ENCODE results near the gene CALY. TPM values are rescaled to one million over a fixed set of nuclear protein-coding genes. Genes with fewer than 3 reads are reported as not detected.

The CALY gene
- total RNA-seq, 2 experiments from 2014 or later: 3.8 to 3.9 TPM

GRCh38 chr10:133307776-133308420, 28.8 kb downstream of the CALY start:
- Histone ChIP-seq H3K27ac (ENCODE audit: low read depth in 1 of 2, low read length in 2 of 2) (peak overlapping the region; percentile 96 to 99), H3K27me3 (ENCODE audit: control insufficient read depth in 1 of 2, insufficient read depth in 2 of 2, low read length in 2 of 2) (no peaks in the 10 kb centered on the region), H3K4me3 (ENCODE audit: low read length) (peak overlapping the region; percentile 78), H3K4me1 (ENCODE audit: insufficient read depth, low read length) (peaks cover 44% of the 10 kb centered on the region), H3K36me3 (ENCODE audit: insufficient read depth, low read length) (peaks cover 44% of the 10 kb centered on the region), H3K9me3 (ENCODE audit: control insufficient read depth in 1 of 2, insufficient read depth in 1 of 2, low read length in 2 of 2) (peaks cover 0 to 9% of the 10 kb centered on the region in 2 experiments)
- TF ChIP-seq CTCF (IDR thresholded peaks at IDR 0.05): peak; percentile 94
- ChIA-PET CTCF (interaction anchor here (0.8 to 1.9 kb wide), 14 partner anchors 8 to 208 kb away, joined by 3 to 20 read pairs (median 4); partner anchors contain the start of genes ADAM8 and FUOM), POLR2A (interaction anchor here (0.6 to 1.5 kb wide), 10 partner anchors 28 to 83 kb away, joined by 3 to 7 read pairs (median 4); partner anchors contain the start of genes ADAM8 and CALY)
- H3K9me3 Mint-ChIP-seq: no peaks in the 10 kb centered on the region
- H3K36me3 Mint-ChIP-seq (ENCODE audit: low read depth): peaks cover 58% of the 10 kb centered on the region
- intact Hi-C loops (cut with DNase I, micrococcal nuclease): loop anchor here (1.0 to 5.0 kb wide), 4 partner anchors 47 to 213 kb away; partner anchors contain the start of gene ECHS1 (in 2 of the 2)
- ATAC-seq (ENCODE audit: poor library complexity) (peak; percentile 71), DNase-seq (peak; percentile 79 to 94 (median 88))
- H3K4me1 Mint-ChIP-seq (ENCODE audit: low read depth): peaks cover 26% of the 10 kb centered on the region
- H3K27me3 Mint-ChIP-seq: peaks cover 7% of the 10 kb centered on the region
- peak overlapping the region; percentile 99 for H3K4me3 Mint-ChIP-seq
- H3K27ac Mint-ChIP-seq: peak overlapping the region; percentile 99

GRCh38 chr10:133306941-133307379, 29.7 kb downstream of the CALY start:
- ChIA-PET CTCF (interaction anchor here (1.3 to 1.9 kb wide), 5 partner anchors 9 to 48 kb away, joined by 3 to 20 read pairs (median 8); partner anchors contain the start of gene ADAM8), POLR2A (interaction anchor here (0.6 to 1.5 kb wide), 3 partner anchors 9 to 50 kb away, joined by 3 to 4 read pairs (median 3); no protein-coding TSS in a partner anchor)
- Mint-ChIP-seq H3K27ac (peak overlapping the region; percentile 99), H3K4me3 (peak overlapping the region; percentile 81), H3K36me3 (ENCODE audit: low read depth) (peaks cover 55% of the 10 kb centered on the region), H3K4me1 (ENCODE audit: low read depth) (peaks cover 26% of the 10 kb centered on the region), H3K9me3 (no peaks in the 10 kb centered on the region), H3K27me3 (peaks cover 7% of the 10 kb centered on the region)
- no peak for DNase-seq
- peak overlapping the region; percentile 96 to 99 for H3K27ac ChIP-seq (ENCODE audit: low read depth in 1 of 2, low read length in 2 of 2)
- peaks cover 0 to 9% of the 10 kb centered on the region in 2 experiments for H3K9me3 ChIP-seq (ENCODE audit: control insufficient read depth in 1 of 2, insufficient read depth in 1 of 2, low read length in 2 of 2)
- no peak for TF ChIP-seq CTCF (IDR thresholded peaks at IDR 0.05)
- no peak overlapping the region for H3K4me3 ChIP-seq (ENCODE audit: low read length)
- ATAC-seq (ENCODE audit: poor library complexity): no peak
- H3K27me3 ChIP-seq (ENCODE audit: control insufficient read depth in 1 of 2, insufficient read depth in 2 of 2, low read length in 2 of 2): no peaks in the 10 kb centered on the region
- H3K4me1 ChIP-seq (ENCODE audit: insufficient read depth, low read length): peaks cover 44% of the 10 kb centered on the region
- intact Hi-C loops (cut with DNase I, micrococcal nuclease): loop anchor here in 1 of 2 experiments (2.0 to 5.0 kb wide), 2 partner anchors 50 to 214 kb away; no protein-coding TSS in a partner anchor
- peaks cover 44% of the 10 kb centered on the region for H3K36me3 ChIP-seq (ENCODE audit: insufficient read depth, low read length)

- Mint-ChIP-seq H3K27ac (peak overlapping the region; percentile 66), H3K4me1 (ENCODE audit: low read depth) (peaks cover 26% of the 10 kb centered on the region), H3K27me3 (peaks cover 7% of the 10 kb centered on the region), H3K36me3 (ENCODE audit: low read depth) (peaks cover 49% of the 10 kb centered on the region), H3K4me3 (no peak overlapping the region), H3K9me3 (no peaks in the 10 kb centered on the region)
- ChIA-PET CTCF (no interaction called here), POLR2A (no interaction called here)
- Histone ChIP-seq H3K4me1 (ENCODE audit: insufficient read depth, low read length) (peaks cover 44% of the 10 kb centered on the region), H3K36me3 (ENCODE audit: insufficient read depth, low read length) (peaks cover 43% of the 10 kb centered on the region), H3K27me3 (ENCODE audit: control insufficient read depth in 1 of 2, insufficient read depth in 2 of 2, low read length in 2 of 2) (no peaks in the 10 kb centered on the region), H3K4me3 (ENCODE audit: low read length) (no peak overlapping the region), H3K27ac (ENCODE audit: low read depth in 1 of 2, low read length in 2 of 2) (peak overlapping the region in 1 of 2 donors; percentile 55), H3K9me3 (ENCODE audit: control insufficient read depth in 1 of 2, insufficient read depth in 1 of 2, low read length in 2 of 2) (peaks cover 0 to 9% of the 10 kb centered on the region in 2 experiments)
- intact Hi-C loops (cut with DNase I, micrococcal nuclease): loop anchor here in 1 of 2 experiments (2.0 to 5.0 kb wide), 2 partner anchors 49 to 215 kb away; no protein-coding TSS in a partner anchor
- DNase-seq: no peak
- no peak for ATAC-seq (ENCODE audit: poor library complexity)
- no peak for TF ChIP-seq CTCF (IDR thresholded peaks at IDR 0.05)
Measured at GRCh38 chr10:133306097-133306476, 30.6 kb downstream of the CALY start.
